ENCODE measurements around the gene OR9A4.
"Not testable (repeated sequence)": the region's sequence is repeated elsewhere in the genome, so short reads cannot be mapped to it uniquely, and the experiment has no call there.

OR9A4 gene

GRCh38 chr7:141916099-141916498 is at the start of gene OR9A4:
Gene OR9A4 (plus strand): TSS chr7:141916399. CDS start chr7:141918876, 2,477 bp downstream.
- ATAC-seq (no peak), DNase-seq (no peak)
- Mint-ChIP-seq H3K9me3 (peaks cover 5 to 7% of the 10 kb centered on the region in 2 donors), H3K27ac (no peak within 1 kb of the TSS), H3K4me1 (no peaks in the 10 kb centered on the region), H3K27me3 (peaks cover 15% of the 10 kb centered on the region), H3K4me3 (no peak within 1 kb of the TSS)

GRCh38 chr7:141866974-141867373 is 49.2 kb upstream of the OR9A4 start:
- ATAC-seq (no peak), DNase-seq (no peak)
- H3K4me3 Mint-ChIP-seq = no peak overlapping the region
- H3K27me3 Mint-ChIP-seq = no peaks in the 10 kb centered on the region
- H3K9me3 Mint-ChIP-seq = no peaks in the 10 kb centered on the region
- H3K4me1 Mint-ChIP-seq = no peaks in the 10 kb centered on the region
- no peak overlapping the region for H3K27ac Mint-ChIP-seq

- Mint-ChIP-seq H3K4me1 (no peaks in the 10 kb centered on the region), H3K27ac (no peak overlapping the region), H3K9me3 (no peaks in the 10 kb centered on the region), H3K27me3 (no peaks in the 10 kb centered on the region), H3K4me3 (no peak overlapping the region)
- ATAC-seq = no peak
- no peak for DNase-seq
Measured at GRCh38 chr7:141872931-141873330, 43.3 kb upstream of the OR9A4 start.

GRCh38 chr7:141874787-141875186 is 41.4 kb upstream of the OR9A4 start:
- H3K27ac Mint-ChIP-seq = no peak overlapping the region
- H3K9me3 Mint-ChIP-seq = no peaks in the 10 kb centered on the region
- H3K4me3 Mint-ChIP-seq = no peak overlapping the region
- DNase-seq = no peak
- no peaks in the 10 kb centered on the region for H3K27me3 Mint-ChIP-seq
- no peak for ATAC-seq
- no peaks in the 10 kb centered on the region for H3K4me1 Mint-ChIP-seq

- no peaks in the 10 kb centered on the region for H3K9me3 Mint-ChIP-seq
- ATAC-seq (no peak), DNase-seq (no peak)
- H3K4me1 Mint-ChIP-seq = no peaks in the 10 kb centered on the region
- no peak overlapping the region for H3K4me3 Mint-ChIP-seq
- H3K27me3 Mint-ChIP-seq = no peaks in the 10 kb centered on the region
- no peak overlapping the region for H3K27ac Mint-ChIP-seq
Measured at GRCh38 chr7:141875453-141875852, 40.7 kb upstream of the OR9A4 start.

- Mint-ChIP-seq H3K9me3 (no peaks in the 10 kb centered on the region), H3K4me3 (no peak overlapping the region), H3K27me3 (no peaks in the 10 kb centered on the region), H3K27ac (peak overlapping the region in 1 of 2 donors; percentile 83), H3K4me1 (no peaks in the 10 kb centered on the region)
- ATAC-seq (no peak), DNase-seq (no peak)
Measured at GRCh38 chr7:141876371-141876770, 39.8 kb upstream of the OR9A4 start.

- H3K27ac Mint-ChIP-seq = no peak overlapping the region
- no peak for ATAC-seq
- H3K4me1 Mint-ChIP-seq = no peaks in the 10 kb centered on the region
- H3K9me3 Mint-ChIP-seq = no peaks in the 10 kb centered on the region
- no peak for DNase-seq
- no peak overlapping the region for H3K4me3 Mint-ChIP-seq
- H3K27me3 Mint-ChIP-seq = no peaks in the 10 kb centered on the region
Measured at GRCh38 chr7:141877365-141877764, 38.8 kb upstream of the OR9A4 start.

- Mint-ChIP-seq H3K27me3 (no peaks in the 10 kb centered on the region), H3K4me1 (no peaks in the 10 kb centered on the region), H3K4me3 (no peak overlapping the region), H3K27ac (no peak overlapping the region), H3K9me3 (no peaks in the 10 kb centered on the region)
- no peak for DNase-seq
- ATAC-seq = no peak
Measured at GRCh38 chr7:141880960-141881359, 35.2 kb upstream of the OR9A4 start.

GRCh38 chr7:141884539-141885225 is 31.5 kb upstream of the OR9A4 start:
- Mint-ChIP-seq H3K4me3 (no peak overlapping the region), H3K27ac (no peak overlapping the region), H3K27me3 (no peaks in the 10 kb centered on the region), H3K9me3 (no peaks in the 10 kb centered on the region), H3K4me1 (no peaks in the 10 kb centered on the region)
- DNase-seq (no peak), ATAC-seq (peak; percentile 82)

GRCh38 chr7:141889321-141889720 is 26.9 kb upstream of the OR9A4 start:
- no peak overlapping the region for H3K27ac Mint-ChIP-seq
- no peak for ATAC-seq
- H3K4me3 Mint-ChIP-seq = no peak overlapping the region
- no peaks in the 10 kb centered on the region for H3K9me3 Mint-ChIP-seq
- H3K27me3 Mint-ChIP-seq = no peaks in the 10 kb centered on the region
- no peaks in the 10 kb centered on the region for H3K4me1 Mint-ChIP-seq
- DNase-seq = no peak

GRCh38 chr7:141891336-141891735 is 24.9 kb upstream of the OR9A4 start:
- Mint-ChIP-seq H3K9me3 (no peaks in the 10 kb centered on the region), H3K27ac (no peak overlapping the region), H3K4me1 (no peaks in the 10 kb centered on the region), H3K27me3 (no peaks in the 10 kb centered on the region), H3K4me3 (no peak overlapping the region)
- ATAC-seq = no peak
- no peak for DNase-seq

GRCh38 chr7:141899366-141899765 is 16.8 kb upstream of the OR9A4 start:
- H3K4me1 Mint-ChIP-seq, ATAC-seq, H3K27me3 Mint-ChIP-seq, H3K9me3 Mint-ChIP-seq, DNase-seq, H3K4me3 Mint-ChIP-seq, H3K27ac Mint-ChIP-seq: not testable (repeated sequence)

GRCh38 chr7:141906285-141906684 is 9.9 kb upstream of the OR9A4 start:
- Mint-ChIP-seq H3K9me3 (peaks cover 0 to 6% of the 10 kb centered on the region in 2 donors), H3K4me1 (no peaks in the 10 kb centered on the region), H3K4me3 (no peak overlapping the region), H3K27ac (no peak overlapping the region), H3K27me3 (peaks cover 24% of the 10 kb centered on the region)
- ATAC-seq = no peak
- no peak for DNase-seq

GRCh38 chr7:141911391-141911790 is 4.8 kb upstream of the OR9A4 start:
- H3K27me3 Mint-ChIP-seq = peaks cover 35% of the 10 kb centered on the region
- no peak overlapping the region for H3K27ac Mint-ChIP-seq
- no peak overlapping the region for H3K4me3 Mint-ChIP-seq
- no peaks in the 10 kb centered on the region for H3K4me1 Mint-ChIP-seq
- no peak for ATAC-seq
- peaks cover 0 to 6% of the 10 kb centered on the region in 2 donors for H3K9me3 Mint-ChIP-seq
- no peak for DNase-seq

GRCh38 chr7:141915565-141915964 is 634 bp upstream of the OR9A4 start:
- Mint-ChIP-seq H3K27ac (no peak overlapping the region), H3K27me3 (peaks cover 20% of the 10 kb centered on the region)

GRCh38 chr7:141920281-141920680 is 4.1 kb downstream of the OR9A4 start:
- H3K9me3 Mint-ChIP-seq = peaks cover 5 to 7% of the 10 kb centered on the region in 2 donors
- no peaks in the 10 kb centered on the region for H3K4me1 Mint-ChIP-seq
- H3K27me3 Mint-ChIP-seq = peaks cover 6% of the 10 kb centered on the region
- H3K4me3 Mint-ChIP-seq = no peak overlapping the region
- DNase-seq = no peak
- no peak overlapping the region for H3K27ac Mint-ChIP-seq
- ATAC-seq = no peak

More at GRCh38 chr7:141915565-141915964, 634 bp upstream of the OR9A4 start:
- Mint-ChIP-seq H3K9me3 (peaks cover 5 to 12% of the 10 kb centered on the region in 2 donors), H3K4me1 (no peaks in the 10 kb centered on the region), H3K4me3 (no peak overlapping the region)
- ATAC-seq (no peak), DNase-seq (no peak)

Data from stimulated activated naive CD8-positive, alpha-beta T cell treated with anti-CD3 and anti-CD28 coated beads, Interleukin-15, amount 100 ng/mL, for 72 hours (primary cell).